Esophagus muscularis mucosa (tissue), 4 donors: ENCODE data around the gene VPS39. TPM values are rescaled to one million over a fixed set of nuclear protein-coding genes. Genes with fewer than 3 reads are reported as not detected.
A peak's percentile ranks its signal among the peaks of the same experiment; 100 is the strongest.

Experiments used
- DNase-seq: peaks from one replicate; pipeline ENCODE4 v3.0.0-alpha.2; 2017; ENCODE audit errors: extremely low spot score
- H3K27ac ChIP-seq, 4 donors: fragments of 200-600 bp; sonication (generic); replicated peaks in 1 of 4; 1 replicate in 3 of 4; 2 replicates in 1 of 4; pipeline ENCODE4 v1.5.1; 2016 to 2019; ENCODE audit warnings: mild to moderate bottlenecking in 1 of 4
- H3K27me3 ChIP-seq, 4 donors: fragments of 200-600 bp; sonication (generic); one replicate each; pipeline versions ENCODE4 v1.5.1 to v1.6.0; 2016 to 2019
- H3K36me3 ChIP-seq, 4 donors: fragments of 200-600 bp; sonication (generic); one replicate each; pipeline ENCODE4 v1.5.1; 2016 to 2019
- H3K4me1 ChIP-seq, 4 donors: fragments of 200-600 bp; sonication (generic); one replicate each; pipeline ENCODE4 v1.5.1; 2016 to 2019
- H3K4me3 ChIP-seq, 4 donors: fragments of 200-600 bp; sonication (generic); 1 replicate in 2 of 4; 2 replicates in 2 of 4; pipeline ENCODE4 v1.5.1; 2016 to 2019; ENCODE audit warnings: mild to moderate bottlenecking in 4 of 4, moderate library complexity in 1 of 4
- H3K9me3 ChIP-seq, 4 donors: fragments of 200-600 bp; sonication (generic); 1 replicate in 3 of 4; 2 replicates in 1 of 4; pipeline ENCODE4 v1.5.1; 2016 to 2019
- CTCF ChIP-seq, 3 experiments: fragments of 200-600 bp in 2 of 3; fragments of 450-650 bp in 1 of 3; sonication (generic) in 2 of 3; IDR thresholded peaks; one replicate each; pipeline ENCODE4 v1.5.1; 2017 to 2019; ENCODE audit warnings: antibody characterized with exemption in 3 of 3, mild to moderate bottlenecking in 2 of 3, moderate library complexity in 1 of 3
- EP300 ChIP-seq: sonication (generic); formaldehyde crosslinking; IDR thresholded peaks from one replicate; pipeline ENCODE4 v1.6.1; 2017; ENCODE audit warnings: antibody characterized with exemption
- POLR2A ChIP-seq: fragments of 450-650 bp; IDR thresholded peaks from one replicate; pipeline ENCODE4 v1.6.1; 2017; ENCODE audit warnings: antibody characterized with exemption, moderate library complexity, mild to moderate bottlenecking, low read depth
- POLR2AphosphoS5 ChIP-seq, 2 donors: sonication (generic); formaldehyde crosslinking; IDR thresholded peaks; one replicate each; pipeline ENCODE4 v1.6.1; 2017; ENCODE audit warnings: antibody characterized with exemption in 2 of 2
- WGBS: methylation state at CpG from one replicate; pipeline ENCODE4 v1.1.5; 2018; 5-methylcytosine and 5-hydroxymethylcytosine counted together
- intact Hi-C: fragments of 100-400 bp; cut with DNase I; formaldehyde crosslinking; loops from one replicate; pipeline ENCODE4 v1.15.1; 2023
- total RNA-seq, 4 donors: library from RNA; depleted of rRNA; stranded (reverse); fragments of >200 nt; gene quantifications; one replicate each; pipeline versions ENCODE4 v1.1.0 to v1.2.1, GENCODE V29; 2016

The VPS39 gene
- total RNA-seq, 4 donors from 2014 or later, result 50.8 to 83.5 (median 56.2) TPM

GRCh38 chr15:42163947-42164550 is 44.1 kb downstream of the VPS39 start:
- Histone ChIP-seq H3K4me1 (peaks cover 0 to 7% (median 5%) of the 10 kb centered on the region in 4 donors), H3K27ac (no peak overlapping the region), H3K4me3 (no peak overlapping the region), H3K9me3 (no peaks in the 10 kb centered on the region), H3K27me3 (no peaks in the 10 kb centered on the region), H3K36me3 (peaks cover 82 to 100% (median 99%) of the 10 kb centered on the region in 4 donors)
- intact Hi-C loops, result no loop called here
- DNase-seq, result no peak
- TF ChIP-seq EP300 (no peak), POLR2A (no peak), POLR2AphosphoS5 (IDR thresholded peaks at IDR 0.05) (no peak), CTCF (IDR thresholded peaks at IDR 0.05) (no peak)
- WGBS, result 88% methylated on average over 4 of the region's 4 CpGs

- DNase-seq, result no peak
- no peak for TF ChIP-seq POLR2AphosphoS5 (IDR thresholded peaks at IDR 0.05)
- no peak for TF ChIP-seq POLR2A
- no peak for TF ChIP-seq EP300
- no peak for TF ChIP-seq CTCF (IDR thresholded peaks at IDR 0.05)
- Histone ChIP-seq H3K27ac (no peak overlapping the region), H3K4me1 (peaks cover 4 to 15% (median 10%) of the 10 kb centered on the region in 4 donors), H3K4me3 (no peak overlapping the region), H3K9me3 (no peaks in the 10 kb centered on the region), H3K27me3 (no peaks in the 10 kb centered on the region), H3K36me3 (peaks cover 80 to 100% (median 98%) of the 10 kb centered on the region in 4 donors)
- intact Hi-C loops, result no loop called here
- WGBS, result 89% methylated on average over 9 of the region's 9 CpGs
These were observed 44.8 kb downstream of the VPS39 start for GRCh38 chr15:42163291-42163690.

- Histone ChIP-seq H3K36me3 (peaks cover 50 to 70% (median 67%) of the 10 kb centered on the region in 4 donors), H3K9me3 (no peaks in the 10 kb centered on the region), H3K4me3 (no peak overlapping the region), H3K27me3 (no peaks in the 10 kb centered on the region), H3K27ac (no peak overlapping the region), H3K4me1 (peaks cover 9 to 28% (median 18%) of the 10 kb centered on the region in 4 donors)
- TF ChIP-seq CTCF (IDR thresholded peaks at IDR 0.05), result no peak
- TF ChIP-seq POLR2A, result no peak
- TF ChIP-seq EP300, result no peak
- no peak for TF ChIP-seq POLR2AphosphoS5 (IDR thresholded peaks at IDR 0.05)
- 90% methylated on average over 7 of the region's 7 CpGs for WGBS
- intact Hi-C loops, result no loop called here
- DNase-seq, result no peak
These were observed 48.0 kb downstream of the VPS39 start for GRCh38 chr15:42160136-42160535.

- peak overlapping the region in 1 of 4 donors; percentile 8 for H3K27ac ChIP-seq
- no peak for DNase-seq
- intact Hi-C loops, result no loop called here
- TF ChIP-seq CTCF (IDR thresholded peaks at IDR 0.05), result no peak
- no peak for TF ChIP-seq POLR2AphosphoS5 (IDR thresholded peaks at IDR 0.05)
- TF ChIP-seq EP300, result no peak
- no peak for TF ChIP-seq POLR2A
- no peaks in the 10 kb centered on the region for H3K9me3 ChIP-seq
- no peaks in the 10 kb centered on the region for H3K27me3 ChIP-seq
- peaks cover 43 to 64% (median 60%) of the 10 kb centered on the region in 4 donors for H3K36me3 ChIP-seq
- no peak overlapping the region for H3K4me3 ChIP-seq
- H3K4me1 ChIP-seq, result peaks cover 9 to 28% (median 18%) of the 10 kb centered on the region in 4 donors
- WGBS, result 68% methylated on average over 14 of the region's 18 CpGs
These were observed 48.6 kb downstream of the VPS39 start for GRCh38 chr15:42159381-42160015.
